Osteoblast (primary cell): Measurements from ENCODE around the gene RNF26. TPM values are rescaled to one million over a fixed set of nuclear protein-coding genes. Genes with fewer than 3 reads are reported as not detected.

Source experiments
- DNase-seq: peaks from one replicate; pipeline ENCODE4 v3.0.0; 2011; ENCODE audit warnings: low spot score, mixed read lengths; ENCODE audit not compliant: insufficient read length; ENCODE audit errors: missing footprints
- H2AFZ ChIP-seq: 2 replicates; pipeline ENCODE4 v1.6.0; 2011; ENCODE audit warnings: mild to moderate bottlenecking, low read length
- H3K27ac ChIP-seq: 2 replicates; pipeline ENCODE4 v1.5.1; 2011; ENCODE audit warnings: mild to moderate bottlenecking, low read depth, low read length, moderate library complexity
- H3K27me3 ChIP-seq: 2 replicates; pipeline ENCODE4 v1.6.0; 2012; ENCODE audit warnings: mild to moderate bottlenecking, control low read depth, inconsistent platforms, low read length, moderate library complexity; ENCODE audit not compliant: insufficient read depth
- H3K36me3 ChIP-seq: 2 replicates; pipeline ENCODE4 v1.5.1; 2011; ENCODE audit warnings: mild to moderate bottlenecking, low read length, control low read depth, moderate library complexity; ENCODE audit not compliant: insufficient read depth
- H3K4me1 ChIP-seq: 2 replicates; pipeline ENCODE4 v1.5.1; 2011; ENCODE audit warnings: mild to moderate bottlenecking, low read length, control low read depth, moderate library complexity; ENCODE audit not compliant: insufficient read depth
- H3K4me2 ChIP-seq: 2 replicates; pipeline ENCODE4 v1.6.0; 2011; ENCODE audit warnings: mild to moderate bottlenecking, low read length; ENCODE audit not compliant: insufficient read depth
- H3K4me3 ChIP-seq: fragments of 200-600 bp; sonication (generic); 3 replicates; pipeline ENCODE4 v1.5.1; 2012; ENCODE audit warnings: mild to moderate bottlenecking, low read length, inconsistent platforms; ENCODE audit not compliant: insufficient read depth
- H3K79me2 ChIP-seq: 2 replicates; pipeline ENCODE4 v1.6.0; 2012; ENCODE audit warnings: mild to moderate bottlenecking, low read length, control low read depth, inconsistent platforms; ENCODE audit not compliant: insufficient read depth
- H3K9me3 ChIP-seq: 2 replicates; pipeline ENCODE4 v1.5.1; 2011; ENCODE audit warnings: low read depth, low read length, control low read depth
- H4K20me1 ChIP-seq: 2 replicates; pipeline ENCODE4 v1.6.0; 2012; ENCODE audit warnings: mild to moderate bottlenecking, low read length, control low read depth; ENCODE audit not compliant: insufficient read depth
- CTCF ChIP-seq: IDR thresholded peaks from 2 replicates; pipeline ENCODE4 v1.5.1; 2011; ENCODE audit warnings: mild to moderate bottlenecking, low read depth, low read length, moderate library complexity; ENCODE audit errors: extremely low read depth
- total RNA-seq: library from RNA; depleted of rRNA; stranded (reverse); fragments of >200 nt; gene quantifications from 2 replicates; pipeline ENCODE4 v1.2.3, GENCODE V29; 2012

The RNF26 gene
- total RNA-seq, 1 donor: 4.0 TPM

- TF ChIP-seq CTCF: no peak
- peak overlapping the region; percentile 36 for H2AFZ ChIP-seq
Observed at GRCh38 chr11:119332111-119332765, 2.1 kb upstream of the RNF26 start.

DNA sequence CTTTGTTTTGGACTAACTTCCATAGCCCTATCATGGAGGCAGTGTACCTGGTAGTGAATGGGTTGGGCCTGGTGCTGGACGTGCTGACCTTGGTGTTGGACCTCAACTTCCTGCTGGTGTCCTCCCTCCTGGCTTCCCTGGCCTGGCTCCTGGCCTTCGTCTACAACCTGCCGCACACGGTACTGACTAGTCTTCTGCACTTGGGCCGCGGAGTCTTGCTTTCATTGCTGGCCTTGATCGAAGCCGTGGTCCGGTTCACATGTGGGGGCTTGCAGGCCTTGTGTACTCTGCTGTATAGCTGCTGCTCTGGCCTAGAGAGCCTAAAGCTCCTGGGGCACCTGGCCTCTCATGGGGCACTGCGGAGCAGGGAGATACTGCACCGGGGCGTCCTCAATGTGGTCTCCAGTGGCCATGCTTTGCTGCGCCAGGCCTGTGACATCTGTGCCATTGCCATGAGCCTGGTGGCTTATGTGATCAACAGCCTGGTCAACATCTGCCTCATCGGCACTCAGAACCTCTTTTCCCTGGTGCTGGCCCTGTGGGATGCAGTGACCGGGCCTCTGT is 846 bp downstream of the RNF26 start:
- H3K9me3 ChIP-seq: no peaks in the 10 kb centered on the region
- peaks cover 2% of the 10 kb centered on the region for H3K27me3 ChIP-seq
- peaks cover 12% of the 10 kb centered on the region for H4K20me1 ChIP-seq
- TF ChIP-seq CTCF: no peak
- peak overlapping the region; percentile 94 for H3K4me2 ChIP-seq
- peak overlapping the region; percentile 81 for H3K27ac ChIP-seq
- H3K36me3 ChIP-seq: peaks cover 6% of the 10 kb centered on the region
- peaks cover 47% of the 10 kb centered on the region for H3K4me1 ChIP-seq
- H3K4me3 ChIP-seq: peak overlapping the region; percentile 92
- peaks cover 28% of the 10 kb centered on the region for H3K79me2 ChIP-seq
- DNase-seq: no peak
- peak overlapping the region; percentile 94 for H2AFZ ChIP-seq

More at GRCh38 chr11:119332111-119332765, 2.1 kb upstream of the RNF26 start:
- Histone ChIP-seq H3K4me3 (no peak overlapping the region), H3K36me3 (peaks cover 6% of the 10 kb centered on the region), H3K27me3 (peaks cover 9% of the 10 kb centered on the region), H3K4me1 (peaks cover 20% of the 10 kb centered on the region), H4K20me1 (peaks cover 2% of the 10 kb centered on the region), H3K4me2 (no peak overlapping the region), H3K27ac (no peak overlapping the region), H3K79me2 (peaks cover 28% of the 10 kb centered on the region), H3K9me3 (no peaks in the 10 kb centered on the region)
- no peak for DNase-seq

GRCh38 chr11:119335655-119336543 is 1.6 kb downstream of the RNF26 start:
- Histone ChIP-seq H3K79me2 (peaks cover 28% of the 10 kb centered on the region), H4K20me1 (peaks cover 12% of the 10 kb centered on the region), H3K4me1 (peaks cover 49% of the 10 kb centered on the region), H3K27ac (no peak overlapping the region), H2AFZ (no peak overlapping the region), H3K4me3 (peak overlapping the region; percentile 92), H3K9me3 (no peaks in the 10 kb centered on the region), H3K4me2 (peak overlapping the region; percentile 94), H3K27me3 (peaks cover 1% of the 10 kb centered on the region), H3K36me3 (peaks cover 6% of the 10 kb centered on the region)
- TF ChIP-seq CTCF: no peak
- DNase-seq: no peak
